A549 (cell line): ENCODE results near the gene KCNJ1.

ENCODE experiments used
- BHLHE40 ChIP-seq: IDR thresholded peaks from 2 replicates; pipeline ENCODE4 v1.6.1; 2012; ENCODE audit warnings: low read depth, low read length, inconsistent platforms
- RARB ChIP-seq: fragments of 250-450 bp; sonication (Bioruptor Pico); IDR thresholded peaks from 2 replicates; pipeline ENCODE4 v1.8.0; 2021; ENCODE audit warnings: mild to moderate bottlenecking, moderate library complexity

- TF ChIP-seq RARB (CRISPR knock-in tag) = no peak
- no peak for TF ChIP-seq BHLHE40
These were observed 12.3 kb downstream of the KCNJ1 start for GRCh38 chr11:128854841-128855240.
